ENCODE results near the gene GSTM4. TPM values are rescaled to one million over a fixed set of nuclear protein-coding genes. Genes with fewer than 3 reads are reported as not detected.

GSTM4 gene
- total RNA-seq, 1 donor from 2014 or later = 4.6 TPM

DNA sequence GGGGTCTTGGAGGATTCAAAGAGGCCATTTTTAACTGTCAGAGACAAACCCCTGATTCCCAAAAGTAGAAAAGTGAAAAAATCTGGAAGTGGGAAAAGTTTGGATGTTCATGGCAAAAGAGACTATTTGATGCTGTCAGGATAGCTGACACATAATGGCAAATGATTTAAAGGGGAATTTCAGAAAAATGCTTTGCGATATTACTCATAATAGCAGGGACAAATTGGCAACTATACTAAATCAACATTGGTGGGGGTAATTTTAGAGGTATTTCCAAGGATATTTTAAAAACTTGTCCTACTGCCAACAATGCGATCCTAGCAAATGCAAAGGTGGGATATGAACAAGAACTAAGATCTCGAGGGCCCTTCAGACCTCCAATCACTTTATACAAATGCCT, 5.3 kb upstream of the GSTM4 start:
- H3K4me1 Mint-ChIP-seq (ENCODE audit: low read depth, unreplicated experiment) = no peaks in the 10 kb centered on the region
- Histone ChIP-seq H3K4me2 (ENCODE audit: low read length) (peak overlapping the region; percentile 61), H3K27ac (ENCODE audit: low read depth, low read length) (no peak overlapping the region), H3K79me2 (ENCODE audit: insufficient read depth, low read length) (no peaks in the 10 kb centered on the region), H3K27me3 (ENCODE audit: insufficient read depth, low read length) (peaks cover 5% of the 10 kb centered on the region), H3K9me3 (ENCODE audit: insufficient read depth, low read depth, low read length) (no peaks in the 10 kb centered on the region), H3K9ac (ENCODE audit: low read length) (no peak overlapping the region), H2AFZ (ENCODE audit: low read depth, low read length) (no peak overlapping the region), H4K20me1 (ENCODE audit: insufficient read depth, low read length) (no peaks in the 10 kb centered on the region), H3K4me3 (ENCODE audit: insufficient read depth, low read depth, low read length) (no peak overlapping the region), H3K4me1 (ENCODE audit: insufficient read depth, low read length) (peaks cover 14% of the 10 kb centered on the region), H3K36me3 (ENCODE audit: insufficient read depth, low read length) (no peaks in the 10 kb centered on the region)
- no peaks in the 10 kb centered on the region for H3K36me3 Mint-ChIP-seq (ENCODE audit: low read depth, unreplicated experiment)
- FAIRE-seq (no peak), DNase-seq (ENCODE audit: low read depth) (peak; percentile 36)
- no peaks in the 10 kb centered on the region for H3K9me3 Mint-ChIP-seq (ENCODE audit: unreplicated experiment)
- H3K27me3 Mint-ChIP-seq (ENCODE audit: low read depth, unreplicated experiment) = peaks cover 44% of the 10 kb centered on the region
- no peak for TF ChIP-seq EZH2 (IDR thresholded peaks at IDR 0.05; ENCODE audit: insufficient read depth, low read length)
- TF ChIP-seq, protein P1, sequence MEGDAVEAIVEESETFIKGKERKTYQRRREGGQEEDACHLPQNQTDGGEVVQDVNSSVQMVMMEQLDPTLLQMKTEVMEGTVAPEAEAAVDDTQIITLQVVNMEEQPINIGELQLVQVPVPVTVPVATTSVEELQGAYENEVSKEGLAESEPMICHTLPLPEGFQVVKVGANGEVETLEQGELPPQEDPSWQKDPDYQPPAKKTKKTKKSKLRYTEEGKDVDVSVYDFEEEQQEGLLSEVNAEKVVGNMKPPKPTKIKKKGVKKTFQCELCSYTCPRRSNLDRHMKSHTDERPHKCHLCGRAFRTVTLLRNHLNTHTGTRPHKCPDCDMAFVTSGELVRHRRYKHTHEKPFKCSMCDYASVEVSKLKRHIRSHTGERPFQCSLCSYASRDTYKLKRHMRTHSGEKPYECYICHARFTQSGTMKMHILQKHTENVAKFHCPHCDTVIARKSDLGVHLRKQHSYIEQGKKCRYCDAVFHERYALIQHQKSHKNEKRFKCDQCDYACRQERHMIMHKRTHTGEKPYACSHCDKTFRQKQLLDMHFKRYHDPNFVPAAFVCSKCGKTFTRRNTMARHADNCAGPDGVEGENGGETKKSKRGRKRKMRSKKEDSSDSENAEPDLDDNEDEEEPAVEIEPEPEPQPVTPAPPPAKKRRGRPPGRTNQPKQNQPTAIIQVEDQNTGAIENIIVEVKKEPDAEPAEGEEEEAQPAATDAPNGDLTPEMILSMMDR (IDR thresholded peaks at IDR 0.05; ENCODE audit: insufficient read depth, low read depth, low read length) = no peak
- no peak overlapping the region for H3K4me3 Mint-ChIP-seq (ENCODE audit: unreplicated experiment)
- H3K27ac Mint-ChIP-seq (ENCODE audit: unreplicated experiment) = no peak overlapping the region

DNA sequence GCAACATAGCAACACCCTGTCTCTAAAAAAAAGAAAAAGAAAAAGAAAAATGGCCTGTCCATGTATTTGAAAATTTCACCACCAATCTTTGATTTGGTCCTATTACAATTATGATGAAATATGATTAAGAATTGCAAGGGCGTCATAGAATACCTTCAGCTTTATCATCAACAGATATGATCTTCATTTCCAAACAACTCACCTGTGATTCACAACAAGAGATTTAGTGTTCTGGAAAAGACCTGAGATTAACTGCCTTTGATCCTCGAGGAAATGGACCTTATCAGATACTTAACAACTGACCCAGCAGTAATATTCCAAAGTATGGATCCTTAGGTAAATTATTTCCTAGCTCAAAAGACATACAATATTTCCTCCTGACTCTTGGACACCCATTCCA, 3.5 kb upstream of the GSTM4 start:
- Mint-ChIP-seq H3K36me3 (ENCODE audit: low read depth, unreplicated experiment) (no peaks in the 10 kb centered on the region), H3K27ac (ENCODE audit: unreplicated experiment) (no peak overlapping the region), H3K9me3 (ENCODE audit: unreplicated experiment) (no peaks in the 10 kb centered on the region), H3K4me1 (ENCODE audit: low read depth, unreplicated experiment) (no peaks in the 10 kb centered on the region), H3K4me3 (ENCODE audit: unreplicated experiment) (no peak overlapping the region), H3K27me3 (ENCODE audit: low read depth, unreplicated experiment) (peaks cover 47% of the 10 kb centered on the region)
- H4K20me1 ChIP-seq (ENCODE audit: insufficient read depth, low read length) = no peaks in the 10 kb centered on the region
- FAIRE-seq = no peak
- DNase-seq (ENCODE audit: low read depth) = no peak
- H3K27me3 ChIP-seq (ENCODE audit: insufficient read depth, low read length) = peaks cover 5% of the 10 kb centered on the region
- no peaks in the 10 kb centered on the region for H3K9me3 ChIP-seq (ENCODE audit: insufficient read depth, low read depth, low read length)
- H3K79me2 ChIP-seq (ENCODE audit: insufficient read depth, low read length) = no peaks in the 10 kb centered on the region
- no peak overlapping the region for H2AFZ ChIP-seq (ENCODE audit: low read depth, low read length)
- peaks cover 16% of the 10 kb centered on the region for H3K4me1 ChIP-seq (ENCODE audit: insufficient read depth, low read length)
- H3K9ac ChIP-seq (ENCODE audit: low read length) = no peak overlapping the region
- no peaks in the 10 kb centered on the region for H3K36me3 ChIP-seq (ENCODE audit: insufficient read depth, low read length)
- no peak overlapping the region for H3K27ac ChIP-seq (ENCODE audit: low read depth, low read length)
- no peak for TF ChIP-seq EZH2 (IDR thresholded peaks at IDR 0.05; ENCODE audit: insufficient read depth, low read length)
- H3K4me2 ChIP-seq (ENCODE audit: low read length) = no peak overlapping the region
- H3K4me3 ChIP-seq (ENCODE audit: insufficient read depth, low read depth, low read length) = no peak overlapping the region

DNA sequence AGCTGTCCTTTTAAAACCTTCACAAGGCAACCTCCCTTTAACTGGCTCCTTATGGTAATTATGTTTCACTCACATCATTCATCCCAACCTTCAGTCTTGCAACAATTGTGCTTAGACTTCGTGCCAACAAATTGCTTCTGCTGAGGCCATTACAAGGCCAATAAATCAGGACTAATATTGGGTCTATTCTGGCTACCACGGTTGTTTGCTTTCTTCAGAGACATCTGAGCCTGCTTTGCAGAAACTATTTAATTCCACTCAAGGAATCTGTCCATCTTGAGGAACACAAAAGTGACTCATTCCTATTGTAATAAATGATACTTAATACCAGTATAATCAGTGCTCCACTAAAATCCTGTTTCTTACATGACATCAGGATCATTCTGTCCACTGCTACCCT, 2.6 kb upstream of the GSTM4 start:
- Histone ChIP-seq H3K27ac (ENCODE audit: low read depth, low read length) (no peak overlapping the region), H2AFZ (ENCODE audit: low read depth, low read length) (no peak overlapping the region), H3K4me1 (ENCODE audit: insufficient read depth, low read length) (peaks cover 16% of the 10 kb centered on the region), H3K79me2 (ENCODE audit: insufficient read depth, low read length) (no peaks in the 10 kb centered on the region), H3K4me3 (ENCODE audit: insufficient read depth, low read depth, low read length) (no peak overlapping the region), H3K36me3 (ENCODE audit: insufficient read depth, low read length) (no peaks in the 10 kb centered on the region), H3K27me3 (ENCODE audit: insufficient read depth, low read length) (peaks cover 5% of the 10 kb centered on the region), H4K20me1 (ENCODE audit: insufficient read depth, low read length) (no peaks in the 10 kb centered on the region), H3K4me2 (ENCODE audit: low read length) (no peak overlapping the region), H3K9me3 (ENCODE audit: insufficient read depth, low read depth, low read length) (no peaks in the 10 kb centered on the region), H3K9ac (ENCODE audit: low read length) (no peak overlapping the region)
- Mint-ChIP-seq H3K4me3 (ENCODE audit: unreplicated experiment) (no peak overlapping the region), H3K9me3 (ENCODE audit: unreplicated experiment) (no peaks in the 10 kb centered on the region), H3K4me1 (ENCODE audit: low read depth, unreplicated experiment) (peaks cover 2% of the 10 kb centered on the region), H3K36me3 (ENCODE audit: low read depth, unreplicated experiment) (no peaks in the 10 kb centered on the region), H3K27me3 (ENCODE audit: low read depth, unreplicated experiment) (peaks cover 47% of the 10 kb centered on the region), H3K27ac (ENCODE audit: unreplicated experiment) (no peak overlapping the region)
- FAIRE-seq = no peak
- TF ChIP-seq EZH2 (IDR thresholded peaks at IDR 0.05; ENCODE audit: insufficient read depth, low read length) = no peak
- TF ChIP-seq, protein P1 (IDR thresholded peaks at IDR 0.05; ENCODE audit: insufficient read depth, low read depth, low read length) = no peak
- no peak for DNase-seq (ENCODE audit: low read depth)

All from astrocyte (in vitro differentiated cells and primary cell).